ENCODE data around the gene DHX16.
A peak's percentile ranks its signal among the peaks of the same experiment; 100 is the strongest.

The DHX16 gene

DNA sequence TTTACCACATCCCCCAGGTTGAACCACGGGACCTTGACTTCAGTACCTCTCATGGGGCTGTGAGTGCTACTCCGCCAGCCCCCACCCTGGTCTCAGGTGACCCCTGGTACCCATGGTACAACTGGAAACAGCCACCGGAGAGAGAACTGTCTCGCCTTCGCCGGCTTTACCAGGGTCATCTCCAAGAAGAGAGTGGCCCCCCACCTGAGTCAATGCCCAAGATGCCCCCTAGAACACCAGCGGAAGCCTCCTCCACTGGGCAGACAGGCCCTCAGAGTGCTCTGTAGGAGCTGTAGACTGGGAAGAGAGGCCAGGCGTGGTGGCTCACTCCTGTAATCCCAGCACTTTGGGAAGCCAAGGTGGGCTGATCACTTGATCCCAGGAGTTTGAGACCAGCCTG, 47.3 kb downstream of the DHX16 start:
- no peak overlapping the region for H3K4me3 ChIP-seq (ENCODE audit: control insufficient read depth, low read depth, low read length)
- no peak for DNase-seq (ENCODE audit: low read depth)
- TF ChIP-seq CTCF (conservative IDR thresholded peaks at IDR 0.05; ENCODE audit: control insufficient read depth, insufficient read depth, low read depth, low read length), result no peak

DNA sequence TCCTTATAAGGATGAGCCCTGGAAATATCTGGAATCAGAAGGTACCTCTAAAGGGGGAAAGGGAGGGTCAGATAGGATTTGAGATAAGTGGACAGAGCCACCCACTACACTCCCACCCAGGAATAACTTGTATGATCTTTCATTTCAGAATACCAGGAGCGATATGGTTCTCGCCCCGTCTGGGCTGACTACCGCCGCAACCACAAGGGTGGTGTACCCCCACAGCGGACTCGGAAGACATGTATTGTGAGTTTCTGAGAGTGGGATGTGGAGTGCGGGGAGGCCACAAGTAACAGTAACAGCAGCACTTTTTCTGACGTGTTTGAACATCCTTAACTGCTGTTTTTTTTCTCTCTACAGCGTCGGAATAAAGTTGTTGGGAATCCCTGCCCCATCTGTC, 53.2 kb downstream of the DHX16 start:
- no peak for DNase-seq (ENCODE audit: low read depth)
- H3K4me3 ChIP-seq (ENCODE audit: control insufficient read depth, low read depth, low read length), result no peak overlapping the region
- TF ChIP-seq CTCF (conservative IDR thresholded peaks at IDR 0.05; ENCODE audit: control insufficient read depth, insufficient read depth, low read depth, low read length), result no peak

- DNase-seq (ENCODE audit: low read depth), result peak; percentile 53
- TF ChIP-seq CTCF (conservative IDR thresholded peaks at IDR 0.05; ENCODE audit: control insufficient read depth, insufficient read depth, low read depth, low read length), result no peak
These were observed 54.5 kb downstream of the DHX16 start for GRCh38 chr6:30618270-30618797.

DNA sequence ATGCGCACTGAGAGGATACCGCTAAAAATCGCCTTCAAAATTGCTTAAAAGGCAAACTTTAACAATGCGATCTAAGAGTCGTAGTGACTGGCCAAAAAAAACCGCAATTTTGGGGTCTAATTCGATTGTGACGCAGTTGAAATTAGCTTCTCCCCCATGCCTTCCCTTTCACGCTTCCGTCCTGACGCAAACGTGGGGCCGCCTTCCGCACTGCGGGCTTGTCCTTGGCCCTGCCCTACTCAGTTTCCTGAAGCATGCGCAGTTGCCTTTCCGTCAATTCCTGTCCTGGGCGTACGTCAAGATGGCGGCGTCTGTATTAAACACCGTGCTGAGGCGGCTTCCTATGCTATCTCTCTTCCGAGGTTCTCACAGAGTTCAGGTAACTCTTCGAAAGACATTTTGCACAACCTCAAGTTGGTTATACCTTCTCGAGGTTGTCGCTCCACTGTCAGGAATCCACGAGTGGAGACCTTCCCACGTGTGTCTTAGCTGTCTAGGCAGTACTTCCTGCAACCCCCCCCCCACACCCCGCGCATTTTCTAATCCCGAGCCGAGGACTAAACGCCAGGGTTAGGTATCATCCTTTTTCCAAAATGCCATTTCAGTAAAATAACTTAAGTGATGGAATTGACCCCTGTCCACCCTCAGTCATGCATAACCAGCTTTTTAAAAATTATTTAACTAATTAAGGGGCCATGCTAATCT, 55.1 kb downstream of the DHX16 start, which contains the start of gene MRPS18B:
TSS of gene MRPS18B (plus strand) at position 276 of the 705 bp plus-strand sequence. CDS start at position 302, 26 bp downstream.
- no peak for TF ChIP-seq CTCF (conservative IDR thresholded peaks at IDR 0.05; ENCODE audit: control insufficient read depth, insufficient read depth, low read depth, low read length)
- peak; percentile 98 for DNase-seq (ENCODE audit: low read depth)
- peak within 1 kb of the TSS; percentile 99 for H3K4me3 ChIP-seq (ENCODE audit: control insufficient read depth, low read depth, low read length)

More at GRCh38 chr6:30618270-30618797, 54.5 kb downstream of the DHX16 start:
- H3K4me3 ChIP-seq (ENCODE audit: control insufficient read depth, low read depth, low read length), result peak overlapping the region; percentile 76

DNA sequence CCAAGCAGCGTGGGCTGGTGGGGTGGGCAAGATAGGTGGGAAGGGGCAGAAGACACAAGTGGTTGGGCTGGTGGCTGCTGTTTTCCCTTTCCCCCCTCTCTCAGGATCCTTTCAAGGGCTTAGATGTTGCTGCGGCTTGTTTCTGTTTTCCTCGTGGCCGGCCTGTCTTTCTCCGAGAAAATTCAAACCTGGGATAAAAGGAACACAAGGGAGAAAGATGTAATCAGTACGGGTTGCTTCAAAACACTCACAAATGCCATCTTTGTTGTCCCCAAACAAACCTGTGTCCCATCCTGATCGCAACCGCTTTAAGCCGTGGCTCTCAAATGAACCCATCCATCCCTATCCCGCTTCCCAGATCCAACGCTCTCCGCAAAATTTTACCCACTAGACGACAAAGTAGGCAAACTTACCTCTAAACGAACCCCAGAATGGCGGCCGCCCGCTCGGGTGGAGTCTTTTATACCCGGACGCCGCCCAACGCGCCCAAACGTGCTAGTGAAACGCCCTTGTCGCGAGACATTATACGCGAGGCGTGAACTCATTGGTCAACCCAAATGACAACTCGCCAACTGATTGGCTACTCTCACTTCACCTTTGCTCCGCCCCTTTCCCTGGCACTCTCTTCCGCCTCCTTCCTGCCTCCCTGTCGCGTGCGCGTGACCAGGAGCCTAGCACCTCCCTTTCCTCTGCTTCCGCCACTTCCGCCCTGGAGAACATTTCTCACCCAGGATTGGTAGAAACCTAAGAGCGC, 55.8 kb downstream of the DHX16 start, which contains the start of gene PPP1R10:
TSS of gene PPP1R10 (minus strand) at position 433 of the 754 bp plus-strand sequence. CDS start 7,299 bp downstream, outside the sequence.
- TF ChIP-seq CTCF (conservative IDR thresholded peaks at IDR 0.05; ENCODE audit: control insufficient read depth, insufficient read depth, low read depth, low read length), result no peak
- DNase-seq (ENCODE audit: low read depth), result peak; percentile 100
- H3K4me3 ChIP-seq (ENCODE audit: control insufficient read depth, low read depth, low read length), result peak within 1 kb of the TSS; percentile 99

- peak; percentile 40 for DNase-seq (ENCODE audit: low read depth)
- no peak for TF ChIP-seq CTCF (conservative IDR thresholded peaks at IDR 0.05; ENCODE audit: control insufficient read depth, insufficient read depth, low read depth, low read length)
- H3K4me3 ChIP-seq (ENCODE audit: control insufficient read depth, low read depth, low read length), result peak overlapping the region; percentile 99
These were observed 56.6 kb downstream of the DHX16 start for GRCh38 chr6:30615958-30616810.

Measured in fibroblast of mammary gland (primary cell).